ENCODE results near the gene OR51B6. TPM values are rescaled to one million over a fixed set of nuclear protein-coding genes. Genes with fewer than 3 reads are reported as not detected.
"Not testable (repeated sequence)": the region's sequence is repeated elsewhere in the genome, so short reads cannot be mapped to it uniquely, and the experiment has no call there.

The OR51B6 gene
- polyA plus RNA-seq, 4 donors, result not detected

- Histone ChIP-seq H3K4me3 (ENCODE audit: low read depth in 1 of 3, low read length in 3 of 3) (no peak within 1 kb of the TSS), H3K4me1 (ENCODE audit: control insufficient read depth in 3 of 3, insufficient read depth in 2 of 3, low read depth in 1 of 3, low read length in 2 of 3) (no peaks in the 10 kb centered on the region), H3K27me3 (ENCODE audit: control insufficient read depth in 3 of 3, insufficient read depth in 3 of 3, low read length in 3 of 3) (no peaks in the 10 kb centered on the region), H3K27ac (ENCODE audit: low read depth in 1 of 3, low read length in 2 of 3) (no peak within 1 kb of the TSS), H3K36me3 (ENCODE audit: control insufficient read depth in 3 of 3, insufficient read depth in 2 of 3, low read depth in 1 of 3, low read length in 3 of 3) (no peaks in the 10 kb centered on the region), H3K9me3 (ENCODE audit: control insufficient read depth in 2 of 2, insufficient read depth in 1 of 2, low read depth in 1 of 2, low read length in 1 of 2) (no peaks in the 10 kb centered on the region)
- WGBS, 3 donors, result 69 to 74% (median 71%) methylated on average over 3 of the region's 3 CpGs
- FAIRE-seq (no peak), DNase-seq (no peak)
Measured at GRCh38 chr11:5324197-5324596, 27.1 kb upstream of the OR51B6 start, which contains the start of gene OR51B2. OR51B2 (minus strand) TSS chr11:5324297; CDS start chr11:5324297, 0 bp downstream.

GRCh38 chr11:5335170-5335569 is 16.1 kb upstream of the OR51B6 start:
- H3K4me1 ChIP-seq (ENCODE audit: control insufficient read depth in 3 of 3, insufficient read depth in 2 of 3, low read depth in 1 of 3, low read length in 2 of 3), result no peaks in the 10 kb centered on the region
- WGBS, 3 donors, result 29 to 35% (median 33%) methylated on average over 1 of the region's 1 CpG
- no peaks in the 10 kb centered on the region for H3K27me3 ChIP-seq (ENCODE audit: control insufficient read depth in 3 of 3, insufficient read depth in 3 of 3, low read length in 3 of 3)
- DNase-seq (no peak), FAIRE-seq (no peak)
- no peak overlapping the region for H3K27ac ChIP-seq (ENCODE audit: low read depth in 1 of 3, low read length in 2 of 3)
- no peaks in the 10 kb centered on the region for H3K36me3 ChIP-seq (ENCODE audit: control insufficient read depth in 3 of 3, insufficient read depth in 2 of 3, low read depth in 1 of 3, low read length in 3 of 3)
- H3K9me3 ChIP-seq (ENCODE audit: control insufficient read depth in 2 of 2, insufficient read depth in 1 of 2, low read depth in 1 of 2, low read length in 1 of 2), result no peaks in the 10 kb centered on the region
- H3K4me3 ChIP-seq (ENCODE audit: low read depth in 1 of 3, low read length in 3 of 3), result no peak overlapping the region

- Histone ChIP-seq H3K27ac (ENCODE audit: low read depth in 1 of 3, low read length in 2 of 3) (no peak overlapping the region), H3K36me3 (ENCODE audit: control insufficient read depth in 3 of 3, insufficient read depth in 2 of 3, low read depth in 1 of 3, low read length in 3 of 3) (no peaks in the 10 kb centered on the region), H3K4me3 (ENCODE audit: low read depth in 1 of 3, low read length in 3 of 3) (no peak overlapping the region), H3K4me1 (ENCODE audit: control insufficient read depth in 3 of 3, insufficient read depth in 2 of 3, low read depth in 1 of 3, low read length in 2 of 3) (no peaks in the 10 kb centered on the region), H3K9me3 (ENCODE audit: control insufficient read depth in 2 of 2, insufficient read depth in 1 of 2, low read depth in 1 of 2, low read length in 1 of 2) (no peaks in the 10 kb centered on the region), H3K27me3 (ENCODE audit: control insufficient read depth in 3 of 3, insufficient read depth in 3 of 3, low read length in 3 of 3) (no peaks in the 10 kb centered on the region)
- FAIRE-seq (no peak), DNase-seq (no peak)
Measured at GRCh38 chr11:5336331-5336730, 15.0 kb upstream of the OR51B6 start.

GRCh38 chr11:5337253-5337652 is 14.1 kb upstream of the OR51B6 start:
- not testable (repeated sequence) for H3K4me1 ChIP-seq (ENCODE audit: control insufficient read depth in 3 of 3, insufficient read depth in 2 of 3, low read depth in 1 of 3, low read length in 2 of 3); FAIRE-seq; H3K27me3 ChIP-seq (ENCODE audit: control insufficient read depth in 3 of 3, insufficient read depth in 3 of 3, low read length in 3 of 3); H3K36me3 ChIP-seq (ENCODE audit: control insufficient read depth in 3 of 3, insufficient read depth in 2 of 3, low read depth in 1 of 3, low read length in 3 of 3); H3K9me3 ChIP-seq (ENCODE audit: control insufficient read depth in 2 of 2, insufficient read depth in 1 of 2, low read depth in 1 of 2, low read length in 1 of 2); DNase-seq; H3K27ac ChIP-seq (ENCODE audit: low read depth in 1 of 3, low read length in 2 of 3); H3K4me3 ChIP-seq (ENCODE audit: low read depth in 1 of 3, low read length in 3 of 3)
- 76 to 89% (median 79%) methylated on average over 1 of the region's 1 CpG for WGBS, 3 donors

- H3K36me3 ChIP-seq (ENCODE audit: control insufficient read depth in 3 of 3, insufficient read depth in 2 of 3, low read depth in 1 of 3, low read length in 3 of 3), result no peaks in the 10 kb centered on the region
- no peaks in the 10 kb centered on the region for H3K27me3 ChIP-seq (ENCODE audit: control insufficient read depth in 3 of 3, insufficient read depth in 3 of 3, low read length in 3 of 3)
- DNase-seq (no peak), FAIRE-seq (no peak)
- H3K27ac ChIP-seq (ENCODE audit: low read depth in 1 of 3, low read length in 2 of 3), result no peak overlapping the region
- H3K4me3 ChIP-seq (ENCODE audit: low read depth in 1 of 3, low read length in 3 of 3), result no peak overlapping the region
- H3K9me3 ChIP-seq (ENCODE audit: control insufficient read depth in 2 of 2, insufficient read depth in 1 of 2, low read depth in 1 of 2, low read length in 1 of 2), result no peaks in the 10 kb centered on the region
- WGBS, 3 donors, result 81 to 93% (median 89%) methylated on average over 1 of the region's 1 CpG
- no peaks in the 10 kb centered on the region for H3K4me1 ChIP-seq (ENCODE audit: control insufficient read depth in 3 of 3, insufficient read depth in 2 of 3, low read depth in 1 of 3, low read length in 2 of 3)
Measured at GRCh38 chr11:5339771-5340322, 11.5 kb upstream of the OR51B6 start.

- no peak for FAIRE-seq
Measured at GRCh38 chr11:5343474-5344335, 7.6 kb upstream of the OR51B6 start, which contains the start of gene OR51B5. OR51B5 (minus strand) TSS chr11:5343524; CDS start chr11:5343524, 0 bp downstream.

GRCh38 chr11:5345831-5346230 is 5.5 kb upstream of the OR51B6 start:
- DNase-seq (no peak), FAIRE-seq (no peak)
- no peaks in the 10 kb centered on the region for H3K36me3 ChIP-seq (ENCODE audit: control insufficient read depth in 3 of 3, insufficient read depth in 2 of 3, low read depth in 1 of 3, low read length in 3 of 3)
- H3K4me1 ChIP-seq (ENCODE audit: control insufficient read depth in 3 of 3, insufficient read depth in 2 of 3, low read depth in 1 of 3, low read length in 2 of 3), result no peaks in the 10 kb centered on the region
- H3K9me3 ChIP-seq (ENCODE audit: control insufficient read depth in 2 of 2, insufficient read depth in 1 of 2, low read depth in 1 of 2, low read length in 1 of 2), result no peaks in the 10 kb centered on the region
- no peaks in the 10 kb centered on the region for H3K27me3 ChIP-seq (ENCODE audit: control insufficient read depth in 3 of 3, insufficient read depth in 3 of 3, low read length in 3 of 3)
- H3K4me3 ChIP-seq (ENCODE audit: low read depth in 1 of 3, low read length in 3 of 3), result no peak overlapping the region
- WGBS, 3 donors, result 46 to 62% (median 51%) methylated on average over 3 of the region's 3 CpGs
- H3K27ac ChIP-seq (ENCODE audit: low read depth in 1 of 3, low read length in 2 of 3), result no peak overlapping the region

More at GRCh38 chr11:5343474-5344335, 7.6 kb upstream of the OR51B6 start, which contains the start of gene OR51B5:
- Histone ChIP-seq H3K9me3 (ENCODE audit: control insufficient read depth in 2 of 2, insufficient read depth in 1 of 2, low read depth in 1 of 2, low read length in 1 of 2) (no peaks in the 10 kb centered on the region), H3K4me3 (ENCODE audit: low read depth in 1 of 3, low read length in 3 of 3) (no peak within 1 kb of the TSS), H3K27ac (ENCODE audit: low read depth in 1 of 3, low read length in 2 of 3) (no peak within 1 kb of the TSS), H3K27me3 (ENCODE audit: control insufficient read depth in 3 of 3, insufficient read depth in 3 of 3, low read length in 3 of 3) (no peaks in the 10 kb centered on the region), H3K4me1 (ENCODE audit: control insufficient read depth in 3 of 3, insufficient read depth in 2 of 3, low read depth in 1 of 3, low read length in 2 of 3) (no peaks in the 10 kb centered on the region), H3K36me3 (ENCODE audit: control insufficient read depth in 3 of 3, insufficient read depth in 2 of 3, low read depth in 1 of 3, low read length in 3 of 3) (no peaks in the 10 kb centered on the region)
- DNase-seq, result no peak
- WGBS, 3 donors, result 65 to 74% (median 69%) methylated on average over 6 of the region's 6 CpGs

- H3K9me3 ChIP-seq (ENCODE audit: control insufficient read depth in 2 of 2, insufficient read depth in 1 of 2, low read depth in 1 of 2, low read length in 1 of 2), result no peaks in the 10 kb centered on the region
- no peak for FAIRE-seq
Measured at GRCh38 chr11:5348551-5349194, 2.6 kb upstream of the OR51B6 start.

More at GRCh38 chr11:5348551-5349194, 2.6 kb upstream of the OR51B6 start:
- Histone ChIP-seq H3K36me3 (ENCODE audit: control insufficient read depth in 3 of 3, insufficient read depth in 2 of 3, low read depth in 1 of 3, low read length in 3 of 3) (no peaks in the 10 kb centered on the region), H3K27me3 (ENCODE audit: control insufficient read depth in 3 of 3, insufficient read depth in 3 of 3, low read length in 3 of 3) (no peaks in the 10 kb centered on the region), H3K4me1 (ENCODE audit: control insufficient read depth in 3 of 3, insufficient read depth in 2 of 3, low read depth in 1 of 3, low read length in 2 of 3) (no peaks in the 10 kb centered on the region), H3K4me3 (ENCODE audit: low read depth in 1 of 3, low read length in 3 of 3) (no peak overlapping the region), H3K27ac (ENCODE audit: low read depth in 1 of 3, low read length in 2 of 3) (no peak overlapping the region)
- 15 to 41% (median 30%) methylated on average over 3 of the region's 3 CpGs for WGBS, 3 donors
- no peak for DNase-seq
